HG03469 (cell line): ENCODE results near the gene TUBG2.

Source experiments
- ATAC-seq: cut with Tn5 transposase; IDR thresholded peaks from one replicate; pipeline ENCODE4 v1.9.1; 2021; ENCODE audit warnings: mild to moderate bottlenecking, moderate library complexity, moderate number of reproducible peaks; ENCODE audit not compliant: unreplicated experiment

TUBG2 gene

GRCh38 chr17:42676424-42677011 lies 17.4 kb downstream of the TUBG2 start, which contains the start of gene PLEKHH3:
Gene PLEKHH3, minus strand, starts transcription at chr17:42676994. Its CDS starts 431 bp downstream, at chr17:42676563.
- ATAC-seq: no peak

GRCh38 chr17:42677012-42677857 lies 18.2 kb downstream of the TUBG2 start:
- ATAC-seq: peak; percentile 34

- no peak for ATAC-seq
These were observed 19.1 kb downstream of the TUBG2 start for GRCh38 chr17:42677921-42678781.

- no peak for ATAC-seq
These were observed 19.9 kb downstream of the TUBG2 start for GRCh38 chr17:42678951-42679491.

GRCh38 chr17:42679492-42680330 lies 20.6 kb downstream of the TUBG2 start:
- ATAC-seq: no peak

GRCh38 chr17:42680331-42680808 lies 21.3 kb downstream of the TUBG2 start:
- ATAC-seq: no peak

- ATAC-seq: no peak
These were observed 23.1 kb downstream of the TUBG2 start, which contains the start of gene CNTNAP1 for GRCh38 chr17:42681976-42682721. Gene CNTNAP1, plus strand, starts transcription at chr17:42682531. Its CDS starts 299 bp downstream, at chr17:42682830.

GRCh38 chr17:42682722-42683403 lies 23.8 kb downstream of the TUBG2 start:
- no peak for ATAC-seq

GRCh38 chr17:42683407-42684034 lies 24.4 kb downstream of the TUBG2 start:
- ATAC-seq: no peak

GRCh38 chr17:42684929-42685556 lies 26.0 kb downstream of the TUBG2 start:
- ATAC-seq: no peak

GRCh38 chr17:42685831-42686230 lies 26.7 kb downstream of the TUBG2 start:
- no peak for ATAC-seq

- ATAC-seq: no peak
These were observed 27.5 kb downstream of the TUBG2 start for GRCh38 chr17:42686520-42687128.

- no peak for ATAC-seq
These were observed 28.7 kb downstream of the TUBG2 start for GRCh38 chr17:42687707-42688320.

GRCh38 chr17:42690596-42690995 lies 31.5 kb downstream of the TUBG2 start:
- no peak for ATAC-seq

- ATAC-seq: no peak
These were observed 32.0 kb downstream of the TUBG2 start for GRCh38 chr17:42691021-42691545.

GRCh38 chr17:42692489-42692888 lies 33.4 kb downstream of the TUBG2 start:
- no peak for ATAC-seq

- ATAC-seq: no peak
These were observed 35.4 kb downstream of the TUBG2 start for GRCh38 chr17:42694524-42694923.
